Upper lobe of left lung (tissue), 6 donors: ENCODE results near the gene ARHGAP36. TPM values are rescaled to one million over a fixed set of nuclear protein-coding genes. Genes with fewer than 3 reads are reported as not detected.

Experiments
- ATAC-seq, 2 donors: fragments of 200-7000 bp; cut with Tn5 transposase; one replicate each; pipeline ENCODE4 v1.9.1; 2022; ENCODE audit warnings: mild to moderate bottlenecking in 2 of 2, moderate library complexity in 2 of 2; ENCODE audit not compliant: low FRiP score in 2 of 2
- DNase-seq, 2 donors: peaks; one replicate each; pipeline ENCODE4 v3.0.0-alpha.2; 2019 to 2020
- H3K27ac ChIP-seq, 4 donors: fragments of 200-600 bp; sonication (generic); one replicate each; pipeline ENCODE4 v1.5.1; 2016 to 2019
- H3K27me3 ChIP-seq, 4 donors: fragments of 200-600 bp; sonication (generic); one replicate each; pipeline ENCODE4 v1.5.1; 2017 to 2019
- H3K36me3 ChIP-seq, 4 donors: fragments of 200-600 bp; sonication (generic); one replicate each; pipeline ENCODE4 v1.5.1; 2016 to 2019
- H3K4me1 ChIP-seq, 4 donors: fragments of 200-600 bp; sonication (generic); one replicate each; pipeline ENCODE4 v1.5.1; 2018 to 2019
- H3K4me3 ChIP-seq, 4 donors: fragments of 200-600 bp; sonication (generic); one replicate each; pipeline ENCODE4 v1.5.1; 2017 to 2019; ENCODE audit warnings: mild to moderate bottlenecking in 2 of 4, moderate library complexity in 1 of 4
- H3K9me3 ChIP-seq, 4 donors: fragments of 200-600 bp; sonication (generic); one replicate each; pipeline ENCODE4 v1.5.1; 2018 to 2019
- EP300 ChIP-seq, 4 donors: sonication (generic); formaldehyde crosslinking; IDR thresholded peaks; one replicate each; pipeline ENCODE4 v1.5.1; 2017; ENCODE audit warnings: antibody characterized with exemption in 4 of 4, control low read depth in 2 of 4
- POLR2A ChIP-seq, 4 donors: fragments of 450-650 bp; IDR thresholded peaks; one replicate each; pipeline ENCODE4 v1.5.1; 2016 to 2017; ENCODE audit warnings: antibody characterized with exemption in 4 of 4, mild to moderate bottlenecking in 2 of 4
- POLR2AphosphoS5 ChIP-seq, 2 donors: sonication (generic); formaldehyde crosslinking; IDR thresholded peaks; one replicate each; pipeline ENCODE4 v1.5.1; 2017; ENCODE audit warnings: antibody characterized with exemption in 2 of 2
- WGBS, 2 donors: methylation state at CpG; one replicate each; pipeline ENCODE4 v1.1.5; 2017 to 2018; 5-methylcytosine and 5-hydroxymethylcytosine counted together
- total RNA-seq, 6 donors: library from RNA; depleted of rRNA in 4 of 6; stranded (reverse); fragments of >200 nt in 4 of 6; gene quantifications; one replicate each; pipeline versions ENCODE4 v1.1.0 to v1.2.1, GENCODE V29; 2016 to 2021
- TF ChIP-seq, protein P1 (sequence below), 6 experiments: fragments of 450-650 bp in 4 of 6; fragments of 200-600 bp in 2 of 6; sonication (generic) in 2 of 6; IDR thresholded peaks; one replicate each; pipeline ENCODE4 v1.5.1; 2016 to 2019; ENCODE audit warnings: antibody characterized with exemption in 6 of 6
- donor health status: DM: no; HTN: no; CAD: no; lungs with moderate emphysema.
- donor health status: DM: no; HTN: yes; CAD: no; lungs with severe emphysema.

The ARHGAP36 gene
- total RNA-seq, 6 donors from 2014 or later: not detected

DNA sequence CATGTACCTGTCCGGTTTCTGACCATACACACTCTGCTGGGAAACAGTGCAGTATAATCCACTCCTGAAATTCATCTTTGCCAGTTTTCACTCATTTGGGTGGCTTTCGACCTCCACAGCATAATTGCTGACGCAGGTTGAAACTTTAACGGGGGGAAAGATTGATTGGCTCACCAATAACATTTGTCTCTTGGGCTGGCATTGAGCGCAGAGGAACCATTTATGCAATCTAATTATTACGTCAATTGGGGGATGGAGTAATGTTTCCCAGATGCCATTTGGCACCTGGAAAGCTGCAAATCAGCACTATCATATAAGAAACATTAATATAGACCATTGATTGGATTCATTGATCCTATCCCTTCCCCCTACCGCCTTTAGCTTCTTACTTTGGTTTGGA, 24.1 kb upstream of the ARHGAP36 start:
- ATAC-seq (no peak), DNase-seq (no peak)
- Histone ChIP-seq H3K27me3 (no peaks in the 10 kb centered on the region), H3K4me1 (no peaks in the 10 kb centered on the region), H3K9me3 (no peaks in the 10 kb centered on the region), H3K27ac (no peak overlapping the region), H3K4me3 (no peak overlapping the region), H3K36me3 (no peaks in the 10 kb centered on the region)
- WGBS, 2 donors: 67 to 88% methylated on average over 7 of the region's 7 CpGs
- TF ChIP-seq POLR2AphosphoS5 (IDR thresholded peaks at IDR 0.05): no peak
- no peak for TF ChIP-seq EP300 (IDR thresholded peaks at IDR 0.05)
- TF ChIP-seq POLR2A (IDR thresholded peaks at IDR 0.05): no peak
- TF ChIP-seq, protein P1, sequence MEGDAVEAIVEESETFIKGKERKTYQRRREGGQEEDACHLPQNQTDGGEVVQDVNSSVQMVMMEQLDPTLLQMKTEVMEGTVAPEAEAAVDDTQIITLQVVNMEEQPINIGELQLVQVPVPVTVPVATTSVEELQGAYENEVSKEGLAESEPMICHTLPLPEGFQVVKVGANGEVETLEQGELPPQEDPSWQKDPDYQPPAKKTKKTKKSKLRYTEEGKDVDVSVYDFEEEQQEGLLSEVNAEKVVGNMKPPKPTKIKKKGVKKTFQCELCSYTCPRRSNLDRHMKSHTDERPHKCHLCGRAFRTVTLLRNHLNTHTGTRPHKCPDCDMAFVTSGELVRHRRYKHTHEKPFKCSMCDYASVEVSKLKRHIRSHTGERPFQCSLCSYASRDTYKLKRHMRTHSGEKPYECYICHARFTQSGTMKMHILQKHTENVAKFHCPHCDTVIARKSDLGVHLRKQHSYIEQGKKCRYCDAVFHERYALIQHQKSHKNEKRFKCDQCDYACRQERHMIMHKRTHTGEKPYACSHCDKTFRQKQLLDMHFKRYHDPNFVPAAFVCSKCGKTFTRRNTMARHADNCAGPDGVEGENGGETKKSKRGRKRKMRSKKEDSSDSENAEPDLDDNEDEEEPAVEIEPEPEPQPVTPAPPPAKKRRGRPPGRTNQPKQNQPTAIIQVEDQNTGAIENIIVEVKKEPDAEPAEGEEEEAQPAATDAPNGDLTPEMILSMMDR (IDR thresholded peaks at IDR 0.05): no peak

DNA sequence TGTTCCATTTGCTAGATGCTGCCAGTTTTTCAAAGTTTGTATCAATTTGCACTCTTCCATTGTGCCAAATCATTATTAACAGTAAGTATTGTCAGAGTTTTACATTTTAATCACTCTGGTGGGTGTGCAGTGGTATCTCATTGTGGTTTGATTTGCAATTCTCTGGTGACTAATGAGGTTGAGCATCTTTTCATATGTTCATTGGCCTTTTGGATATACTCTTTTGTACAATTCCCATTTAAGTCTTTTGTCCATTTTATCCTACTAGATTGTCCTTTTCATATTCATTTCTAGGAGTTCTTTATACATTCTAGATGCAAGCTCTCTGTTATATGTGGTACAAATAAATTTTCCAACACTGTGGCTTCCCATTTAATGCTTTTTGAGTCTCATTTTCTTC, 17.4 kb upstream of the ARHGAP36 start:
- no peak overlapping the region for H3K27ac ChIP-seq
- TF ChIP-seq EP300 (IDR thresholded peaks at IDR 0.05) (no peak), POLR2AphosphoS5 (IDR thresholded peaks at IDR 0.05) (no peak), POLR2A (IDR thresholded peaks at IDR 0.05) (no peak)
- TF ChIP-seq, protein P1 (IDR thresholded peaks at IDR 0.05): no peak
- DNase-seq (no peak), ATAC-seq (no peak)
- H3K4me3 ChIP-seq: no peak overlapping the region
- no peaks in the 10 kb centered on the region for H3K4me1 ChIP-seq
- H3K36me3 ChIP-seq: no peaks in the 10 kb centered on the region
- no peaks in the 10 kb centered on the region for H3K9me3 ChIP-seq
- no peaks in the 10 kb centered on the region for H3K27me3 ChIP-seq

DNA sequence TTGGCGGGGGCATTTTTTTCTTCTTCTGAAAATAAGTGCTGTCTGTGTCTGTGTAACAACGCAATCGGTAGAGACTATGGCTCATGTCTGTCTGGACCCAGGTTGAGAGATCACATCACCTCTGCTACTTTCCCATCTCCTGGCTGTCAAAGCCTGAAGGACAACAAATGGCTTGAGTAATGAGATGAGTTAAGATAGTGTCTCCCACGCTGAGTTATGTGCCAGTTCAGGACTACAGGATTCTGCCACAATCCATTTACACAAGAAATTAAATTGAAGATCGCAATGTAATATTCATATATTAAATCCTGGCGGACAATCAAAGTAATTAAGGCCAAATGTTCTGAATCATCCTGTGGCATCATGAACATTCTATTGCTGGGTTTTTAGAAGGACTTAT, 16.5 kb upstream of the ARHGAP36 start:
- H3K27ac ChIP-seq: no peak overlapping the region
- no peaks in the 10 kb centered on the region for H3K4me1 ChIP-seq
- H3K9me3 ChIP-seq: no peaks in the 10 kb centered on the region
- no peak overlapping the region for H3K4me3 ChIP-seq
- no peak for ATAC-seq
- no peak for DNase-seq
- no peaks in the 10 kb centered on the region for H3K27me3 ChIP-seq
- 80 to 82% methylated on average over 3 to 6 of the region's 6 CpGs for WGBS, 2 donors
- H3K36me3 ChIP-seq: no peaks in the 10 kb centered on the region
- TF ChIP-seq, protein P1 (IDR thresholded peaks at IDR 0.05): no peak
- TF ChIP-seq POLR2A (IDR thresholded peaks at IDR 0.05) (no peak), EP300 (IDR thresholded peaks at IDR 0.05) (no peak), POLR2AphosphoS5 (IDR thresholded peaks at IDR 0.05) (no peak)

- no peaks in the 10 kb centered on the region for H3K4me1 ChIP-seq
- 21 to 53% methylated on average over 3 to 5 of the region's 5 CpGs for WGBS, 2 donors
- H3K27me3 ChIP-seq: no peaks in the 10 kb centered on the region
- no peak for TF ChIP-seq POLR2AphosphoS5 (IDR thresholded peaks at IDR 0.05)
- TF ChIP-seq, protein P1 (IDR thresholded peaks at IDR 0.05): no peak
- TF ChIP-seq EP300 (IDR thresholded peaks at IDR 0.05): no peak
- no peak for TF ChIP-seq POLR2A (IDR thresholded peaks at IDR 0.05)
- no peaks in the 10 kb centered on the region for H3K9me3 ChIP-seq
- no peak overlapping the region for H3K27ac ChIP-seq
- ATAC-seq (no peak), DNase-seq (no peak)
- H3K4me3 ChIP-seq: no peak overlapping the region
- no peaks in the 10 kb centered on the region for H3K36me3 ChIP-seq
Observed at GRCh38 chrX:131045726-131046125, 12.4 kb upstream of the ARHGAP36 start.

- TF ChIP-seq, protein P1 (IDR thresholded peaks at IDR 0.05): no peak
- Histone ChIP-seq H3K27ac (no peak overlapping the region), H3K9me3 (no peaks in the 10 kb centered on the region), H3K4me3 (no peak overlapping the region), H3K27me3 (no peaks in the 10 kb centered on the region), H3K36me3 (no peaks in the 10 kb centered on the region), H3K4me1 (no peaks in the 10 kb centered on the region)
- DNase-seq (no peak), ATAC-seq (no peak)
- WGBS, 2 donors: 41 to 60% methylated on average over 5 of the region's 5 CpGs
Observed at GRCh38 chrX:131046596-131046995, 11.6 kb upstream of the ARHGAP36 start.
